Measurements from ENCODE around the gene TAS1R3. TPM values are rescaled to one million over a fixed set of nuclear protein-coding genes. Genes with fewer than 3 reads are reported as not detected.

The TAS1R3 gene
- total and polyA plus RNA-seq, 12 donors, result 0.05 to 0.86 (median 0.56) TPM

DNA sequence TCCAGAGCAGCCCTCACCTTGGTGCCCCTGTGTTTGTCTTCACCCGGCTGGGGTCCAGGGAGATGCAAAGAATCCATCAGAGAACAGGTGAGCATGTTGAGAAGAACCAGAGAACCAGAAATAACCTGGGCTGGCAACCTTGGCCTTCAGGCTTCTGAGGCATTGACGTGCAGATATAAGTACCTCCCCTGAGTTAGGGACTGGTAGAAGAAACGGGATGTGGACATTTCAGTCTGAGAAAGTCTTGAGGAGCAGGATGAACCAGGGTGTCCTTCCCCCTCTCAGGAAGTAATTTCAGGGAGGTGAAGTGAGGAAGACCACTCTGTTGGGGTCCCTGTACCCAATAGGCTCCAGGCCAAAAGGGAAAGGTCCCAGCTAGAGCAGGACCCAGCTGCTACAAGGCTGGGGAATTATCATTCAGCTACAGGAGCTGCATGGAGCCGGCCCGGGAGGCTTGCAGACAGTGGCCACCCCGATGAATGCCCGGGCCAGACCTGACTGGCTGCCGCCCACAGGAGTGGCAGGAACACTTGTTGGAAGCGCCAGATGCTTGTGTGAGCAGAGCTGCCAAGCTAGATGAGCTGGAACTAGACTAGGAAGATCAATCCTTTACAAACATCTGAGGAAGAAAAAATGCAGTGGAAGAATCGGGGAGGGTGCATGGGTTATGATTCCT lies 45.6 kb downstream of the TAS1R3 start:
- H3K36me3 ChIP-seq (replicated peaks in 1 of 2), result peaks cover 0 to 10% of the 10 kb centered on the region in 2 donors
- intact Hi-C loops (cut with DNase I), result no loop called here
- peak overlapping the region in 1 of 5 donors; percentile 94 for H3K27ac ChIP-seq
- H3K4me1 ChIP-seq (replicated peaks in 1 of 2), result peaks cover 7 to 30% of the 10 kb centered on the region in 2 donors
- DNase-seq, result no peak
- H3K27me3 ChIP-seq, result no peaks in the 10 kb centered on the region
- TF ChIP-seq, protein P1, sequence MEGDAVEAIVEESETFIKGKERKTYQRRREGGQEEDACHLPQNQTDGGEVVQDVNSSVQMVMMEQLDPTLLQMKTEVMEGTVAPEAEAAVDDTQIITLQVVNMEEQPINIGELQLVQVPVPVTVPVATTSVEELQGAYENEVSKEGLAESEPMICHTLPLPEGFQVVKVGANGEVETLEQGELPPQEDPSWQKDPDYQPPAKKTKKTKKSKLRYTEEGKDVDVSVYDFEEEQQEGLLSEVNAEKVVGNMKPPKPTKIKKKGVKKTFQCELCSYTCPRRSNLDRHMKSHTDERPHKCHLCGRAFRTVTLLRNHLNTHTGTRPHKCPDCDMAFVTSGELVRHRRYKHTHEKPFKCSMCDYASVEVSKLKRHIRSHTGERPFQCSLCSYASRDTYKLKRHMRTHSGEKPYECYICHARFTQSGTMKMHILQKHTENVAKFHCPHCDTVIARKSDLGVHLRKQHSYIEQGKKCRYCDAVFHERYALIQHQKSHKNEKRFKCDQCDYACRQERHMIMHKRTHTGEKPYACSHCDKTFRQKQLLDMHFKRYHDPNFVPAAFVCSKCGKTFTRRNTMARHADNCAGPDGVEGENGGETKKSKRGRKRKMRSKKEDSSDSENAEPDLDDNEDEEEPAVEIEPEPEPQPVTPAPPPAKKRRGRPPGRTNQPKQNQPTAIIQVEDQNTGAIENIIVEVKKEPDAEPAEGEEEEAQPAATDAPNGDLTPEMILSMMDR (IDR thresholded peaks at IDR 0.05), result no peak
- no peak for TF ChIP-seq POLR2A (IDR thresholded peaks at IDR 0.05)
- no peaks in the 10 kb centered on the region for H3K9me3 ChIP-seq (replicated peaks in 1 of 3)
- no peak overlapping the region for H3K4me3 ChIP-seq
- WGBS, 4 donors, result 86 to 93% (median 87%) methylated on average over 6 to 10 of the region's 10 CpGs

DNA sequence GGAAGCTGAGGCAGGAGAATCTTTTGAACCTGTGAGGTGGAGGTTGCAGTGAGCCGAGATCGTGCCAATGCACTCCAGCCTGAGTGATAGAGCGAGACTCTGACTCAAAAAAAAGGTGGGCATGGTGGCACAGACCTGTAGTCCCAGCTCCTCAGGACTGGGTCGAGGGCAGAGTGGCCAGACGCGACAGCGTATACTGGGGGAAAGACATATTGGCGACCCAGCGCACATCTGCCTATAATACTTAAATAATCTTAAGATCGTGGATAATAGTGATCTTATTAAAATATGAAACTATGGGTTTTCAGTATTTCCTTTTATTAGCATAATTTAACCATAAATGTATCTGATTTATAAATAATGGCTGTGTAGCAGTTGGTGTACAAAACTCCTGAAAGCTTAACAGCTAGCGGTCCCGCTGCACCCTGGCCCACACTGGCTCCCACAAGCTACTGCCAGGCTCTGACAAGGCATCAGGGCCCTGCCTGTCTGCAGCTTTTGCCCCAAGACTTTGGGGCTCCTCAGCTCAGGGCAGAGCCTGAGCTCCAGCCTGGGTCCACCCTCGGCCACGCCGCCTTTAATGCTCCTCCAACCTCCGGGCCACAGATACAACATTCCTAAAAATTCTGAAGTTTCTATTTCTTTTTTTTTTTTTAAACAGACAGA lies 46.6 kb downstream of the TAS1R3 start:
- H3K36me3 ChIP-seq (replicated peaks in 1 of 2), result peaks cover 0 to 10% of the 10 kb centered on the region in 2 donors
- DNase-seq, result no peak
- peaks cover 7 to 20% of the 10 kb centered on the region in 2 donors for H3K4me1 ChIP-seq (replicated peaks in 1 of 2)
- no peak overlapping the region for H3K27ac ChIP-seq
- H3K4me3 ChIP-seq, result no peak overlapping the region
- TF ChIP-seq, protein P1 (IDR thresholded peaks at IDR 0.05), result no peak
- no peak for TF ChIP-seq POLR2A (IDR thresholded peaks at IDR 0.05)
- 91 to 97% (median 95%) methylated on average over 16 of the region's 16 CpGs for WGBS, 4 donors
- no peaks in the 10 kb centered on the region for H3K9me3 ChIP-seq (replicated peaks in 1 of 3)
- H3K27me3 ChIP-seq, result no peaks in the 10 kb centered on the region
- intact Hi-C loops (cut with DNase I), result no loop called here

DNA sequence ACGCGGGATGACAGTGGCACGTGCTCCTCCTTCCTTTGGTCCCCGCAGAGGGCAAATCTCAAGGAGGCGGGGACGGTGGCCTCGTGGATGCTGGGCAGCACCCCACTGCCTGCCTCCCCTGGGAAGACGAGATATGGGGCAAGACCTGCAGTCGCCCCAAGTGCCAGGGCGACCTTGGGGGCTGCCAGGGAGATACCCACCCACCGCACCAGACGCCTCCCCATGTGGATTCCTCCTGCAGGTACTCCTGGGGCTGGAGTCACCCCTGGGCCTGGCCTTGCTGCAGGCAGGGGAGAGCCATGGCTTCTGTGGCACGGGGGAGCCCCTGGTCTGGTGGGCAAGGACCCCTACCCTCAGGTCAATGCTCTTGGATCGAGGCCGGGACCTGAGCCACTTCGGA lies 49.8 kb downstream of the TAS1R3 start:
- H3K9me3 ChIP-seq (replicated peaks in 1 of 3), result no peaks in the 10 kb centered on the region
- intact Hi-C loops (cut with DNase I), result no loop called here
- 90 to 97% (median 90%) methylated on average over 6 to 16 of the region's 16 CpGs; no CpG with 5 or more reads in 1 of the 4 donors for WGBS, 4 donors
- H3K36me3 ChIP-seq (replicated peaks in 1 of 2), result peaks cover 0 to 8% of the 10 kb centered on the region in 2 donors
- no peak for TF ChIP-seq POLR2A (IDR thresholded peaks at IDR 0.05)
- TF ChIP-seq, protein P1 (IDR thresholded peaks at IDR 0.05), result no peak
- peaks cover 0 to 3% of the 10 kb centered on the region in 2 donors for H3K4me1 ChIP-seq (replicated peaks in 1 of 2)
- no peak for DNase-seq
- H3K27ac ChIP-seq, result no peak overlapping the region
- H3K27me3 ChIP-seq, result no peaks in the 10 kb centered on the region
- H3K4me3 ChIP-seq, result no peak overlapping the region

DNA sequence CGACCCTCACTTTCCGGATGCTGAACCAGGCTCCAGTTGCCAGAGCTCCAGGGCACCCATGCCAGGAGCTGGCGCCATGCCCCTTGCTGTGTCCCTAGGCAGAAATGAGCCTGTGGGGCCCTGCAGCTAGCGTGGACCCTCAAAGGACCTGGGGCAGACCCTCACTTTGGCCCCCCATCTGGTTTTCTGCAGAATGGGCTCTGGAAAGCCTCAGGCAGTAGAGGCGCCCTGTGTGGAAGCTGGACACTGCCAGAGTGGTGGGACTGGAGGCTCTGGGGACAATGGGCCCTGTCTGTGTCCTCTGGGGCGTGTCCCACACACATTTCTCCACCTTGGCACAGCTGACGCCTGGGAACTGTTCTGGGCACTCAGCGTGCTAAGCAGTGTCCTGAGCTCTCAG lies 50.2 kb downstream of the TAS1R3 start:
- TF ChIP-seq, protein P1 (IDR thresholded peaks at IDR 0.05), result no peak
- TF ChIP-seq POLR2A (IDR thresholded peaks at IDR 0.05), result no peak
- 77 to 82% (median 79%) methylated on average over 2 to 8 of the region's 8 CpGs; no CpG with 5 or more reads in 1 of the 4 donors for WGBS, 4 donors
- H3K36me3 ChIP-seq (replicated peaks in 1 of 2), result peaks cover 0 to 12% of the 10 kb centered on the region in 2 donors
- H3K4me1 ChIP-seq (replicated peaks in 1 of 2), result no peaks in the 10 kb centered on the region
- intact Hi-C loops (cut with DNase I), result no loop called here
- no peak overlapping the region for H3K27ac ChIP-seq
- no peak overlapping the region for H3K4me3 ChIP-seq
- no peaks in the 10 kb centered on the region for H3K9me3 ChIP-seq (replicated peaks in 1 of 3)
- H3K27me3 ChIP-seq, result no peaks in the 10 kb centered on the region
- DNase-seq, result no peak

Small RNA genes within 50 kb of the gene (microRNA-seq; reads per million reads assigned to microRNA genes)
- 2.7 to 5.0 (median 4.0) reads per million in 3 donors for gene MIR6726
- 0 to 2.3 (median 0.57) reads per million in 3 donors for gene MIR6727
- gene MIR6808, result 0 to 0.57 (median 0.45) reads per million in 3 donors

Small RNA genes within 50 kb of the gene (small RNA-seq; reads per million reads assigned to genes)
- gene MIR6726, result 0 to 0.17 reads per million in 2 donors

Other genes with a start within 250 kb of the TAS1R3 start
- 10 to 100 TPM in 5 of 9 donors, 1 to 10 TPM in 4; 5.4 to 17.3 (median 11.0) TPM for gene C1orf159, start 215.2 kb upstream of the TAS1R3 start, total RNA-seq
- 10 to 100 TPM in 2 of 3 donors, under 1 TPM in 1; 0.55 to 54.3 (median 25.5) TPM for gene C1orf159, start 215.2 kb upstream of the TAS1R3 start, polyA plus RNA-seq
- gene TTLL10, start 157.4 kb upstream of the TAS1R3 start, total RNA-seq, result not detected
- under 1 TPM in 2 of 3 donors, not detected in 1; 0.32 to 0.44 TPM for gene TTLL10, start 157.4 kb upstream of the TAS1R3 start, polyA plus RNA-seq
- gene TNFRSF18, start 124.7 kb upstream of the TAS1R3 start, total RNA-seq, result under 1 TPM in 3 of 9 donors, not detected in 6; 0.27 to 0.90 (median 0.39) TPM
- gene TNFRSF18, start 124.7 kb upstream of the TAS1R3 start, polyA plus RNA-seq, result 1 to 10 TPM in 1 of 3 donors, under 1 TPM in 1, not detected in 1; 0.64 to 1.5 TPM
- 1 to 10 TPM in 4 of 9 donors, under 1 TPM in 4, not detected in 1; 0.32 to 2.7 (median 0.94) TPM for gene TNFRSF4, start 117.1 kb upstream of the TAS1R3 start, total RNA-seq
- 1 to 10 TPM in 2 of 3 donors, not detected in 1; 4.7 to 6.9 TPM for gene TNFRSF4, start 117.1 kb upstream of the TAS1R3 start, polyA plus RNA-seq
- 100 to 1,000 TPM in 8 of 9 donors, 10 to 100 TPM in 1; 49.4 to 221 (median 165) TPM for gene SDF4, start 99.3 kb upstream of the TAS1R3 start, total RNA-seq
- 100 to 1,000 TPM; 129 to 131 (median 130) TPM for gene SDF4, start 99.3 kb upstream of the TAS1R3 start, polyA plus RNA-seq
- 10 to 100 TPM; 11.7 to 39.4 (median 19.7) TPM for gene B3GALT6, start 99.0 kb upstream of the TAS1R3 start, total RNA-seq
- gene B3GALT6, start 99.0 kb upstream of the TAS1R3 start, polyA plus RNA-seq, result 10 to 100 TPM in 2 of 3 donors, 1 to 10 TPM in 1; 7.2 to 14.1 (median 10.3) TPM
- gene C1QTNF12, start 84.6 kb upstream of the TAS1R3 start, total RNA-seq, result 1 to 10 TPM in 4 of 9 donors, under 1 TPM in 3, not detected in 2; 0.28 to 2.6 (median 1.1) TPM
- gene C1QTNF12, start 84.6 kb upstream of the TAS1R3 start, polyA plus RNA-seq, result 1 to 10 TPM in 2 of 3 donors, not detected in 1; 3.0 to 4.3 TPM
- 10 to 100 TPM; 30.1 to 56.1 (median 44.2) TPM for gene UBE2J2, start 57.4 kb upstream of the TAS1R3 start, total RNA-seq
- 10 to 100 TPM; 49.8 to 74.4 (median 55.2) TPM for gene UBE2J2, start 57.4 kb upstream of the TAS1R3 start, polyA plus RNA-seq
- gene SCNN1D, start 50.8 kb upstream of the TAS1R3 start, total RNA-seq, result 10 to 100 TPM in 1 of 9 donors, 1 to 10 TPM in 8; 1.1 to 22.4 (median 3.7) TPM
- gene SCNN1D, start 50.8 kb upstream of the TAS1R3 start, polyA plus RNA-seq, result 10 to 100 TPM in 2 of 3 donors, under 1 TPM in 1; 0.18 to 53.6 (median 31.8) TPM
- 10 to 100 TPM; 18.1 to 81.5 (median 39.1) TPM for gene ACAP3, start 23.4 kb upstream of the TAS1R3 start, total RNA-seq
- gene ACAP3, start 23.4 kb upstream of the TAS1R3 start, polyA plus RNA-seq, result 100 to 1,000 TPM in 2 of 3 donors, 1 to 10 TPM in 1; 5.0 to 385 (median 138) TPM
- gene PUSL1, start 22.7 kb upstream of the TAS1R3 start, total RNA-seq, result 10 to 100 TPM; 13.8 to 43.8 (median 24.1) TPM
- 10 to 100 TPM in 2 of 3 donors, 1 to 10 TPM in 1; 2.5 to 43.4 (median 32.2) TPM for gene PUSL1, start 22.7 kb upstream of the TAS1R3 start, polyA plus RNA-seq
- 100 to 1,000 TPM in 2 of 9 donors, 10 to 100 TPM in 7; 53.0 to 129 (median 68.3) TPM for gene INTS11, start 6.6 kb upstream of the TAS1R3 start, total RNA-seq
- 100 to 1,000 TPM in 2 of 3 donors, 10 to 100 TPM in 1; 87.7 to 601 (median 316) TPM for gene INTS11, start 6.6 kb upstream of the TAS1R3 start, polyA plus RNA-seq
- 10 to 100 TPM; 10.5 to 53.0 (median 30.4) TPM for gene CPTP, start 6.5 kb upstream of the TAS1R3 start, total RNA-seq
- gene CPTP, start 6.5 kb upstream of the TAS1R3 start, polyA plus RNA-seq, result 10 to 100 TPM in 2 of 3 donors, 1 to 10 TPM in 1; 2.9 to 45.8 (median 27.5) TPM
- 100 to 1,000 TPM in 3 of 9 donors, 10 to 100 TPM in 6; 55.8 to 137 (median 88.6) TPM for gene DVL1, start 18.1 kb downstream of the TAS1R3 start, total RNA-seq
- 100 to 1,000 TPM in 2 of 3 donors, 1 to 10 TPM in 1; 4.0 to 279 (median 144) TPM for gene DVL1, start 18.1 kb downstream of the TAS1R3 start, polyA plus RNA-seq
- gene MXRA8, start 27.3 kb downstream of the TAS1R3 start, total RNA-seq, result 100 to 1,000 TPM in 1 of 9 donors, 10 to 100 TPM in 8; 17.5 to 104 (median 42.8) TPM
- 10 to 100 TPM in 2 of 3 donors, 1 to 10 TPM in 1; 8.4 to 90.3 (median 70.8) TPM for gene MXRA8, start 27.3 kb downstream of the TAS1R3 start, polyA plus RNA-seq
- 100 to 1,000 TPM in 8 of 9 donors, 10 to 100 TPM in 1; 89.6 to 260 (median 155) TPM for gene AURKAIP1, start 43.9 kb downstream of the TAS1R3 start, total RNA-seq
- 100 to 1,000 TPM in 2 of 3 donors, 10 to 100 TPM in 1; 44.2 to 317 (median 226) TPM for gene AURKAIP1, start 43.9 kb downstream of the TAS1R3 start, polyA plus RNA-seq
- 100 to 1,000 TPM in 7 of 9 donors, 10 to 100 TPM in 2; 53.4 to 264 (median 165) TPM for gene CCNL2, start 68.1 kb downstream of the TAS1R3 start, total RNA-seq
- gene CCNL2, start 68.1 kb downstream of the TAS1R3 start, polyA plus RNA-seq, result 100 to 1,000 TPM in 2 of 3 donors, 10 to 100 TPM in 1; 65.2 to 893 (median 593) TPM
- 100 to 1,000 TPM in 8 of 9 donors, 10 to 100 TPM in 1; 98.9 to 276 (median 160) TPM for gene MRPL20, start 76.0 kb downstream of the TAS1R3 start, total RNA-seq
- 100 to 1,000 TPM; 116 to 175 (median 134) TPM for gene MRPL20, start 76.0 kb downstream of the TAS1R3 start, polyA plus RNA-seq
- 1 to 10 TPM in 5 of 9 donors, under 1 TPM in 4; 0.22 to 2.6 (median 1.4) TPM for gene ANKRD65, start 90.0 kb downstream of the TAS1R3 start, total RNA-seq
- 1 to 10 TPM in 2 of 3 donors, under 1 TPM in 1; 0.53 to 3.4 (median 2.2) TPM for gene ANKRD65, start 90.0 kb downstream of the TAS1R3 start, polyA plus RNA-seq
- 10 to 100 TPM in 8 of 9 donors, 1 to 10 TPM in 1; 4.7 to 49.0 (median 30.0) TPM for gene VWA1, start 104.4 kb downstream of the TAS1R3 start, total RNA-seq
- 10 to 100 TPM in 2 of 3 donors, under 1 TPM in 1; 0.99 to 39.3 (median 25.9) TPM for gene VWA1, start 104.4 kb downstream of the TAS1R3 start, polyA plus RNA-seq
- gene ATAD3C, start 118.4 kb downstream of the TAS1R3 start, total RNA-seq, result 1 to 10 TPM in 2 of 9 donors, under 1 TPM in 4, not detected in 3; under 0.01 to 1.4 (median 0.52) TPM
- 1 to 10 TPM in 1 of 3 donors, under 1 TPM in 2; 0.09 to 1.2 (median 0.72) TPM for gene ATAD3C, start 118.4 kb downstream of the TAS1R3 start, polyA plus RNA-seq
- gene ATAD3B, start 140.5 kb downstream of the TAS1R3 start, total RNA-seq, result 10 to 100 TPM in 6 of 9 donors, 1 to 10 TPM in 3; 6.3 to 30.3 (median 11.2) TPM
- 100 to 1,000 TPM in 1 of 3 donors, 10 to 100 TPM in 1, 1 to 10 TPM in 1; 5.3 to 109 (median 48.4) TPM for gene ATAD3B, start 140.5 kb downstream of the TAS1R3 start, polyA plus RNA-seq
- gene ATAD3A, start 180.9 kb downstream of the TAS1R3 start, total RNA-seq, result 10 to 100 TPM; 16.9 to 46.3 (median 29.0) TPM
- gene ATAD3A, start 180.9 kb downstream of the TAS1R3 start, polyA plus RNA-seq, result 10 to 100 TPM in 2 of 3 donors, 1 to 10 TPM in 1; 7.8 to 40.7 (median 25.1) TPM
- gene TMEM240, start 209.3 kb downstream of the TAS1R3 start, total RNA-seq, result 1 to 10 TPM in 8 of 9 donors, under 1 TPM in 1; 0.95 to 7.0 (median 3.9) TPM
- gene TMEM240, start 209.3 kb downstream of the TAS1R3 start, polyA plus RNA-seq, result 10 to 100 TPM in 1 of 3 donors, 1 to 10 TPM in 1, not detected in 1; 5.5 to 12.4 TPM
- 100 to 1,000 TPM in 5 of 9 donors, 10 to 100 TPM in 4; 50.1 to 219 (median 107) TPM for gene SSU72, start 243.6 kb downstream of the TAS1R3 start, total RNA-seq
- gene SSU72, start 243.6 kb downstream of the TAS1R3 start, polyA plus RNA-seq, result 100 to 1,000 TPM in 2 of 3 donors, 10 to 100 TPM in 1; 84.2 to 132 (median 108) TPM

All from adrenal gland (tissue), 12 donors.